Stimulated activated naive CD8-positive, alpha-beta T cell treated with anti-CD3 and anti-CD28 coated beads, Interleukin-15, Interleukin-2, amounts not matched to agents 100 U/mL and 50 U/mL, for 24 hours (primary cell): ENCODE results near the gene PPP2R3B.

ENCODE experiments used
- ATAC-seq: fragments of 150-1000 bp; cut with Tn5 transposase; one replicate; pipeline ENCODE4 v1.10.0; 2021
- DNase-seq: peaks from one replicate; pipeline ENCODE4 v3.0.0; 2021

Gene PPP2R3B

DNA sequence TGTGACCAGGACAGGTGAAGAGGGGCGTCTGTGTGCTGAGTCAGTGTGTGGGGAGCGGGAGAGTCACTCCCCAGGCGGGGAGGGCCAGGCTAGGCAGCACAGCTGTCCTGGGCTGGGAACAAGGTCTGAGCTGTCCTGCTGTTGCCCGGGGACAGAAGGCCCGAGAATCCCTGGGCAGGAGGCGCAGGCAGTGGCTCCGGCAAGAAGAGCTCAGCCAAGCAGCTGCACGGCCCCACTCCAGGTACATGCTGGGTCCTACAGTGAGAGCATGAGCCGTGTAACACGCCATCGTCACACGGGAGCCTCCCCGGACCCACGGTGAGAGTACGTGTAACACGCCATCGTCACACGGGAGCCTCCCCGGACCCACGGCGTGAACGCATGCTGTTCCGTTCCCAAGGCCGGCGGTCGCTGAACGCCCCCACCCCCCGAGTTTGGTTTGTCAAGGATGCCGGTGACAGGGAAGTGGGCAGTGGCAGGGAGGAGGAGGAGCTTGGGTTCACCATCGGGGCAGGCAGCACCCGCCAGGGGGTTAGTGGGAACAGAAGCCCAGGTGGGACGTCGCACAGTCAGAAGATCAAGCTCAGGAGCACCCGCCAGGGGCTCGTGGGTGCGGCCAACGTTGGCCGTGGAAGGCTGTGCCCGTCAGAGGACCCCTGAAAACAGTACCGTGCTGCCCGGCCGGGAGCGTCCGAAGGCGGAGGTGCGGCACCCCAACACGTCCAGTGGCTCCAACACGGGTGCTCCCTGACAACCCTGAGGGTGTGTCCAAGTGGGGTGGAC is 15.6 kb downstream of the PPP2R3B start:
- DNase-seq (no peak), ATAC-seq (no peak)

DNA sequence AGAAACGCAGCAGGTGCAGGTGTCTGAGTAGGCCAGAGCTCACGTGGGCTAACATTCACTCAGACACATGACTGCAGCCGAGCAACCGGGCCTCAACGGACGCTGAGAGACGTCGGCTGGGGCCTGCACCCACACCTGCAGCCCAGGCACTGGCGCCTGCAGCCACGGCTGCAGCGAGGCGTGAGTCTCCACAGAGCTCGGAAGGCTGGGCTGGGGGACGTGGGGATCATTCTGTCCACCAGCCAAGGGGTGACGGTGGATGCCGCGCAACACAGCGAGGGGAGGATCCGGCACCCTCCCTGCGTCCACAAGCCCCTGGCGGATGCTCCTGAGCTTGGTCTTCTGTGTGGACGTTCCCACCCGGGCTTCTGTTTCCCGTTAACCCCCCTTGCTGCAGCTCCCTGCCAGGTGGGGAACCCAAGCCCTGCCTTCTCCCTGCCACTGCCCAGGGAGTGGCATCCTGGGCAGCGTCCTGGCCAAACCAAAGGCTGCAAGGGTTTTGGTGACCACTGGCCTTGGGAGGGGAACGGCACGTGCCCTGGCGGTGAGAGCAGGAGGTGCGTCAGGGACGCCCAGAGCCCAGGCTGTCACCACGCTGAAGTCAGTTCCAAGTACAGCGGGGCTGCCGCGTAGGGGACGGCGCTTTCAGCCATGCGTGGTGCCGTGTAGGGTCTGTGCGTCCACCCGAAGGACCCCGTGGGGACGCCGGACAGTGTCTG is 16.3 kb downstream of the PPP2R3B start:
- ATAC-seq (no peak), DNase-seq (no peak)

DNA sequence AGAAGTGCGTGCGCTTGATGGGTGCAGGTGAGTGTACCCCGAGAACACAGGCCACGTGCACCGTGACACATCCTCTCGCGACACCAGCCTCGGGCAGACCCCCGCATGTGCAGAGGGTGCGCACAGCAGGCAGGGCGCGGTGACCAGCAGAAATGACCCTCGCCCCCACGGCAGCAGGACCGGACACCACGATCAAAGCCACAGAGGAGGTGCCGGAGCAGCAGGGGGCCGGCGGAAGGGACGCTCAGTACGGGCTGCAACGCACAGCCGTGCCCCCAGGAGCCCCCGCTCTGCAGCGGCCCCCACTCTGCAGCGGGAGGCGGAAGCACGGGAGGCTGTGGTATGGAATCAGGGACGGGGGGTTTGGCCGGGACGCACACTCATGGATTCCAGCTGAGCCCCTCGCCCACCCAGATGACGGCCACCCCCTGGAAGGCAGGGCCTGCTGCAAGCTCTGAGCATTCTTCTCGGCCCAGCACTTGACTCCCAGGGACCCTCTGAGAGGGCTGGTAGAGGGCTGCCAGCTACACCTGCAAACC is 17.1 kb downstream of the PPP2R3B start:
- ATAC-seq: no peak

DNA sequence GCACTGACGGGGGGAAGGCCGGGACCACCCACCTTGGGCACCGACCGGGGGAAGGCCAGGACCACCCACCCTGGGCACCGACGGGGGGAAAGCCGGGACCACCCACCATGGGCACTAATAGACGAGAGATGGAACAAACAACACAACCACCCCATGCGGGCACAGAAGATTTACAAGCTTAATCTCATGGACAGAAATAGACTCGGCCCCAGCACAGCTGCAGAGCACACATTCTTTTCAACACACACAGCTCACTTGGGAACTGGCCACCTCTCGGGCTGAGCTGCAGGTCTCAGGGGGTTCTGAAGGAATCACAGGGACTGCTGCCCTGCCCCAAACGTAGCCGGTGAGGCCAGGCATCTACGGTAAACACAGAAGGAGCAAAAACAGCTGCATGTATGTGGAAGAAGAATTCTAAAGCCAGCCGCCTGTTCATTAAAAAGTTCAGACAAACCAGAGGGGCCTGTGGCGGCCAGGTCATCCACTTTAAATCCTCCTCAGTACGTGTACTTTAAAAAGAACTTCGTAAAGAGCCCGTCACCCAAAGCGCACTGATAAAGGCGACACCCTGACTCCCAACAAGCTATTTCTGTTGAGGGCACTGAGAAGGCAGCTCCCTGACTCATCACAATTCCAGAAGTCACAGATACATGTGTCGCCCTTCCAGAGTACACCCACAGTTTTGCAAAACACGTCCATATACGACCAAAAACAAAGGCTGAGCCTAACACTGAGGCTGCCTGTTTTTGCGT is 17.7 kb downstream of the PPP2R3B start:
- no peak for DNase-seq
- ATAC-seq: no peak

More for the DNA sequence above, 17.1 kb downstream of the PPP2R3B start:
- DNase-seq: no peak

DNA sequence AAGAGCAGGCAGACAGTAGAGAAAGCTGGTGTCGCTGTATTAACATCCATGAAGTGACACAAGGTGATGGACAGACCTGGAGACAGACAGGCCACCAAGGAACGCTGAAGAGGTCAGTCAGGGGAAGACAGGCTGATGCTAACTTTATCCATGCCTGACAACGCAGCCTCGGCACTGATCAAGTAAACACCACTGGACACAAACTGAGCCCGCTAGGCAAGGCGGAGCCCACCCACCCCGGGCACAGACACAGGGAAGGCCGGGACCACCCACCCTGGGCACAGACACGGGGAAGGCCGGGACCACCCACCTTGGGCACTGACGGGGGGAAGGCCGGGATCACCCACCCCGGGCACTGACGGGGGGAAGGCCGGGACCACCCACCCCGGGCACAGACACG is 18.8 kb downstream of the PPP2R3B start:
- DNase-seq (no peak), ATAC-seq (no peak)

DNA sequence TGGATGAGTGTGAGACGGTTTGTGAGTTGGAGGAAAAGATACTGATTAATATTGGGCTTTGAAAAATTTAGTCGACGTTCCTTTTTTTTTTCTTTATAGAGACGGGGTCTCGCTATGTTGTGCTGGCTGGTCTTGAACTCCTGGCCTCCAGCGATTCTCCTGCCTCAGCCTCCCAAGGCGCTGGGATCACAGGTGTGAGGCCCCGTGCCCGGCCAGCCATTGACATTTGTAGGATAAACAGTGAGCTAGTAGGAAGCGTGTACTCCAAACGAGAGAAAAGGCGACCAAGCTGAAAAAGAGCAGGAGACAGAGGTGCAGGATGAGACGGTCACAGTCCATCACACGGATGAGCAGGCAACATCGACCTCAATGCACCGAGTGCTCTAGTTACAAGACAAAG is 19.4 kb downstream of the PPP2R3B start:
- DNase-seq (no peak), ATAC-seq (no peak)

DNA sequence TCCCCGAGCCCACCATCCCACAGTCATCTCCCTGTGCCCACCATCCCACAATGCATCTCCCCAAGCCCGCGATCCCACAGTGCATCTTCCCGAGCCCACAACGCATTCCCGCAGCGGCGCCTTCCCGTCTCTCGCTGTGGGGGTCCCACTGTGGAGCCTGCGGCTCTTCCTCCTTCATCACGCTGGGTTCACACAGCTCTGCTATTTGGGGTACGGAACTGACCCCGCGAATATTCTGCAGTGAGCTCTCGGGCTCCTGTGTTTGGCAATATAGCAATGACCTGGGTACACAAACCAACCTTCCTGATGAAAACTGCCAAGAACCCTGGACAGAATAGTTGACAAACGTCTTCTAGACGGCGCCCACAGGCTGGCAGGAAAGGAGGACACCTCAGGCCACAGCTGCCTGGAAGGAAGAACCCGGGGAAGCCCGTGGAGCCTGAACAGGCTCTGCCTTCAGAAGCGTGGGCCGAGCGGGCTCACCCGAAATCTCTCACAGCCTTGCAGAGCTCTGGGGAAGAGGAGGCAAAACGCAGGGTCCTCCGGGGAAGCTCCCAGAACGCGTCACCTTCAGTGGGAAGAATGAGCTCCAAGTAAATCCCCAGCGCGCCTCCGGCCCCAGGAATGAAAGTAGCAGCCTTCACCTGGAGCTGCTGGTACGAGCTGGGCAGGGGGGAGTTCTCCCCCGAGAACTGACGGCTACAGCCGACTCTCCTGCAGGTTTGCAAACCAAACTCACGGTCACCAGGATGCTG is 22.9 kb downstream of the PPP2R3B start:
- DNase-seq: no peak
- no peak for ATAC-seq

DNA sequence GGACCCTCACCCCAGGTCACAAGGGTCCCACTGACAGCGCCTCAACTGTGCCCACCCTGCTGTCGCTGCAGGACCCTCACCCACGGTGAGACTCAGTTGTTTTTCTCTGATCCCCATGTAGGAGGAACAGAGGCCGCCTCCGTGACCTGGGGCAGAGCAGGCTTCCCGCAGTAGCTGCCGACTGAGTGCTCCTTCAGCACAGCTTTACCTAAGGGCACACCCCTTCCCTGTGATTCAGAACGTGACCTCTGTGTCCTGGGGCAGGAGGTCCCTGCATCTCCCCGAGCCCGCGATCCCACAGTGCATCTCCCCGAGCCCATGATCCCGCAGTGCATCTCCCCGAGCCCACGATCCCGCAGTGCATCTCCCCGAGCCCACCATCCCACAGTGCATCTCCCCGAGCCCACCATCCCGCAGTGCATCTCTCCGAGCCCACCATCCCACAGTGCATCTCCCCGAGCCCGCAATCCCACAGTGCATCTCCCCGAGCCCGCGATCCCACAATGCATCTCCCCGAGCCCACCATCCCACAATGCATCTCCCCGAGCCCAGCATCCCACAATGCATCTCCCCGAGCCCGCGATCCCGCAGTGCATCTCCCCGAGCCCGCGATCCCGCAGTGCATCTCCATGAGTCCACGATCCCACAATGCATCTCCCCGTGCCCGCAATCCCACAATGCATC is 23.6 kb downstream of the PPP2R3B start:
- ATAC-seq: no peak
- DNase-seq: no peak

DNA sequence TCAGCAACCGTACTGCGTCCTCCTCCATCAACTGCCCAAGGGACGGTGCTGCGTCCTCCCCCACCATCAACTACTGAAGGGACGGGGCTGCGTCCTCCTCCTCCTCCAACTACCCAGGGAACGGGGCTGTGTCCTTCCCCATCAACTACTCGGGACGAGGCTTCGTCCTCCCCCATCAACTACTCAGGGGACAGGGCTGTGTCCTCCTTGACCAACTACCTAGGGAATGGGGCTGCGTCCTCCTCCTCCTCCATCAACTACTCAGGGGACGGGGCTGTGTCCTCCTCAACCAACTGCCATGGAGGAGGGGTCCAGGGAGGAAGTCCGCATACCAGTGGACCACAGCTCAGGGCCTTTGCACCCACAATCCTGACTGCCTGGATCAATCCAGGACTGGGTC is 24.4 kb downstream of the PPP2R3B start:
- ATAC-seq (no peak), DNase-seq (no peak)

DNA sequence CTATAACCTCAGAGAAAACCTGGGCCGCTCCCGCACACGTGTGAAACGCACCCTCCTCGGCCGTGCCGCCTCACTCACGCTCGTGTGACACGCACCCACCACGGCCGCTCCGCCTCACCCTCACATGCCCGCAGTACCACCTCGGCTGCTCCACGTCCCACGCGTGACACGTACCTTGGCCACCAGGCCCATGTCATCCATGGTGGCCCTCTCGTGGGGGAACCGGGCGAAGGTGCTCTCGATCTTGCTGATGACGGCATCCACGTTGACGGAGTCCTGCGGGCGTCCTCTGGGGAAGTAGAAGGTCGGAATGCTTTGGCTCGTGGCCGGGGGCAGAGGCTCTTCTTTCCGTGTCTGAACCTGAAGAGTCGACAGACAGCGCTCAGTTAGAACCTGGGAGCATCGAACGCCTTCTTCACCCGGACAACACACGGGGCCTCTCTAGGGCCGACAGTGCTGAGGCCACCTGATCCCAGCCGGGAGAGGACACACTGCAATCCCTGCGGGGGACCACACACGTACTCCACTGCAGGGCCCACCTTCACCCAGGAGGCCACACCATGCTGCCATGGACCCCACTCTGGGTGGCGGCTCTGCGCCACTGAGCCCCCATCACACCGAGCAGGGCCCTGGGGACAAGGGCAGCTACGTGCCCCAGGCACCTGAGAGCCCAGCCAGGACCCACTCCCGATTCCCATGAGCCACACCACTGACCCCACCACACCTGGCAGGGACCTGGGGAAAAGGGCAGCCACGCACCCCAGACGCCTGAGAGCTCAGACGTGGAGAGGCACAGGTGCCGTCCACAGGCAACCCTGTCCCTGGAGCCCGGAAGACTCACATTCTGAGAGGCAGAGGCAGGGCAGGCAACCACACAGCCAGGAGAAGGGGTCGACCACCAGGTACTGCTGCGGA is 25.2 kb downstream of the PPP2R3B start:
- DNase-seq (no peak), ATAC-seq (no peak)

DNA sequence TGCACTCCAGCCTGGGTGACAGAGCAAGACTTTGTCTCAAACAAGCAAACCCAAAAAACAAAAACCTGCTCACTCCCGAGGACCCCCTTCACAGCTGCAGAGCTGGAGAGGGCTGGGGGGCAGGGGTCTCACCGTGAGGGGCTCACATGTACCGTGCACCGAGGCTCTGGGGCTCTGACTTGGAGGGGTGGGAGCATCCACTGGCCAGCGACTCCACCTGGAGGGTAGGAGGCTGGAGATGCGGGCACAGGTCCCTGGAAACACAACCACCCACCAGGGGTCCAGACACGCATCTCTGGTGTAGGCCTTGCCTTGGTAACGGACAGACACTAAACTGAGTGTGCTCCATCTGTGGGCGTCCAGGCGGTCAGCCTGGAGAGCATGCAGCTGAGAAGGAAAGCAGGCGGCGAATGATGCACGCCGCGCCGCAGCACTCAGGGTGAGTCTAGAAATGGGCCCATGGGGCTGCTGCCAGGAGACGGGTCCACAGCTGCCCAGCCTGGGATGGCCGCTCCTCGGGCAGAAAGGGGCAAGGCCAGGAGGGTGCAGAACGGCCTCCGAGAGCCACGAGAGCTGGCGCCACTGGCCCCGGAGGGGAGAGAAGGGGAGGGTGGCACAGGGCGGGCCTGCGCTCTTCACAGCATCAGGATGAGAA is 26.1 kb downstream of the PPP2R3B start:
- no peak for ATAC-seq
- DNase-seq: no peak

DNA sequence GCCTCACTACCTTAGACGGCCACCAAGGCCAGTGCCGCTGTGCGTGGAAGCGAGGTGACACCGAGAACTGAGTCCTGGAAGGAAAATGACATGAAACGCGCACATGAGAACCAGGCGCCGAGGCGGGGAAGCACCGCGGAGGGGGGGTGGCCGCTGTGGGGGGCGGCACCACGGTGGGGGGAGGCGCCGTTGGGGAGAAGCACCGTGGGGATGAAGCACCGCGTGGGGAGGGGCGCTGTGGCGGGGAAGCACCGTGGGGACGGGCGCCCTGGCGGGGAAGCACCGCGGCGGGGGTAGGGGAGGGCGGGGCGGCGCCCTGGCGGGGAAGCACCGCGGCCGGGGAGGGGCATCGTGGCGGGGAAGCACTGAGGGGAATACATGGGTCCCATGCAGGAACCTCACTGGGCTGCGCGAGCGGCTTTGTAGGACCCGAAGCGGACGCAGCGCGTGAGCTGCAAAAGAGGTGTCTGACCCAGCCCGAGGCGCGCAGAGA is 28.0 kb downstream of the PPP2R3B start:
- DNase-seq (no peak), ATAC-seq (no peak)

DNA sequence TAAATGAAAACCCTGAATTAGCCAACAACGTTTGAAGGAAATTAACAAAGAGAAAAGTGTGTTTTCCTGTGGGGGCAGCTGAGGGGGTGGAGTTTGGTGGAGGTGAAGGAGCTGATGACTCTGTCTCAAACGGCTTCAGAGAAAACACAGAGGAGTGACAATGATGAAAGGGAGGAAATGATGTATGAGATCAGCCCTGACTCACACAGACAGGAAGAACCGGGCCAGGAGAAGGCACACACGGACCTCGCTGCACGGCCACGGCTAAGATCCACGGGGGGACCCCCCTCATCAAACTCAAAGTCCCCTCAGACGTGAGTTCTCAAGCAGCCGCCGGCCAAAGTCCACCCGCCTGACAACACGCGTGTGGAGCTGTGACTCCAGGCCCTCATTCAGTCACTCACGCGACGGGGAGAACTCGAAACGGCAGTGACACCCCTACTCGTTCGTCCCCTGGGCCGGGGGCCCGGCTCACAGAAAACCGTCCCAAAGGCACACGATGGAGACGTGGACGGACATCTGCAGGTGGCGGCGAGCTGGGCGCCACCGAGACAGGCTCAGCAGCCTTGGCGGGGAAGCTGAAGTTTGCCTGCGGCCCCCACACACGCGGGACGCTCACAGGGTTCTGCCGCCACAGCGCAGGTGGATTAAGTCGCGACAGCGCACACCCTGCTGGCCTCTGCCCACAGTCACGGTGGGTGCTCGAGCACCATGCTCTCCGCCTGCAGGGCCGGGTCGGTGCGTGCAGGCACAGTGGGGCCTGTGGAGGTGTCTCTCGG is 28.8 kb downstream of the PPP2R3B start:
- DNase-seq (peak; percentile 26), ATAC-seq (peak; percentile 83)

DNA sequence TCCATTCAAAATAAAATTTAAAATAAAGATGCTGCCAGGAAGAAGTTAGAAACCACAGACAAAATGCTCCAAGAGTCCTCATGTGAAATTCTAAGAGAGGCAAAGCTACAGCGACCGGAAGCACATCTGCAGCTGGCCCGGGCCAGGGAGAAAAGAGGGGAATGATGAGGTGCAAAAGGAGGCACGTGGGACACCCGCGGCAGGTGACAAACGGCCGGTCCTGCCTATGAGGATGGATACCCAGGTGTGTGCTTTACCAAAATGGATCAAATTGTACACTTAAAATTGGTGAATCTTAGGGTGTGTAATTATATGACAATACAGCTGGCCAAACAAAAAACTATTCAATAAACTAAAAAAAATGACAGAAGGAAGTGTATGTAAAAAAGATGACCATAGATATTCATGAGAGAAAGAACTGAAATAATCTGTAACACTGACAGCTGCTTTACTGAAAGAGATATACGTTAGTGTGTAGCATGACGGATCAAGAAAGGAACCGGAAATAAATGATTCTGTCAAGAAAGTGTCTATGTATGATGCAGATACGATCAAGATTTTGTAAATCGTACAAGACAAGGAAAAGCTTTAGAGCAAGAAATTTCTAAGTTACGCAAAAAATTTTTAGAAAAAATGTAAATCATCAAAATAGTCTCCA is 29.5 kb downstream of the PPP2R3B start:
- DNase-seq (no peak), ATAC-seq (no peak)

DNA sequence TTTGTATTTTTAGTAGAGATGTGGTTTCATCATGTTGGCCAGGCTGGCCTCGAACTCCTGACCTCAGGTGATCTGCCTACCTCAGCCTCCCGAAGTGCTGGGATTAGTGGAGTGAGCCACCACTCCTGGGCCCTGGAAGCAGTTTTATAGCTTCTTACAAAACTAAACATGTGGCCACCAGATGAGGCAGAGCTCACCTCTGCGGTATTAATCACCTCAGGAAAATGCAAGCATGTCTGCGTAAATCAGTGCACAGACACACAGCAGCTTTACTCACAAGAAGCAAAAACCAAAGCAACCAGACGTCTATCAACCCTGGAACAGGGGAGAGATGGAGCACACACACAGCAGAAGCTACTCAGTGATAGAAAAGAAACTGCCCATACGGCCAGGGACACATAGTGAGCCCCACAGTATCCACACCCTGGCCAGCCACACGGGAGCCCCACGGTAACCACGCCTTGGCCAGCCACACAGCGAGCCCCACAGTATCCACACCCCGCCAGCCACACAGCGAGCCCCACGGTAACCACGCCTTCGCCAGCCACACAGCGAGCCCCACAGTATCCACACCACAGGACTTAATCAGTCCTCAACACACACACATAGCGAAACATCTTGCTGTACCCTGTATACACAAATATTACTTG is 30.2 kb downstream of the PPP2R3B start:
- no peak for ATAC-seq
- DNase-seq: no peak

DNA sequence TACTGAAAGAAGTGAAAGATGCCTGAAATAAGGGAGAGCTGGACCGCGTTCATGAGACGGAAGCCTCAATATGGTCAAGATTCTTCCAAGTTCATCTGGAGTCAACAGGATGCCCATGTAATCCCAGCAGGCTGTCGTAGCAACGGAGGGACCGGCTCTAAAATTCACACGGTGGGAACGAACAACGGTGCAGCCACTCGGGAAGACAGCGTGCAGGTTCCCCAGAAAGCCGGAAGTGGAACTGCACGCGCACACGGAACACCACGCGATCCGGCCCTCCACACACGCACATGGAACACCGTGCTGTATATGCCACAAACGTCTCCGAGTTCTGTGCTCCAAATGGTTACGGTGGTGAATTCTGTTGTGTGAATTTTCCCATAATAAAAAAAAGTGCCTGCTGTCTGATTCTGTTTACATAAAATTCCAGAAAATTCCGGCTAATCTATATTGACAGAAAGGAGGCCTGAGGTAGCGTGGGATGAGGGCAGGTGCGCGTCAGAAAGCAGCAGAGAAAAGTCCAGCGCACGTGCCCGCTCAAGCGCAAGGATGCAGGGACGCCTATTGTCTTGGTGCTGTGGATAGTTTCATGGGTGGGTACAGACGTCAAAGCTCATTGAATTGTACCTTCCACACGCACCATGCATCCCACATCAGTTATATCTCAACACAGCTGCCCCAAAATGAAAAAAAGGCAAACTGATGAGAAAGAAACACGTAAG is 31.2 kb downstream of the PPP2R3B start:
- DNase-seq (no peak), ATAC-seq (no peak)
